Neural cell (in vitro differentiated cells): ENCODE results near the gene USP10.

ENCODE experiments used
- EP300 ChIP-seq: fragments of 450-650 bp; conservative IDR thresholded peaks from 2 replicates; pipeline ENCODE4 v1.6.1; 2014; ENCODE audit warnings: antibody characterized with exemption, mild to moderate bottlenecking, moderate library complexity; ENCODE audit not compliant: poor library complexity, severe bottlenecking
- EZH2 ChIP-seq: fragments of 200-600, 300-800 bp; shearing (Covaris generic), sonication (generic); IDR thresholded peaks from 2 replicates; pipeline ENCODE4 v1.6.1; 2014; ENCODE audit warnings: antibody characterized with exemption, low read length, borderline replicate concordance, mild to moderate bottlenecking; ENCODE audit not compliant: insufficient read depth, poor library complexity, severe bottlenecking
- MXI1 ChIP-seq: fragments of 450-650 bp; conservative IDR thresholded peaks from 2 replicates; pipeline ENCODE4 v1.6.1; 2014; ENCODE audit warnings: antibody characterized with exemption, mild to moderate bottlenecking; ENCODE audit not compliant: poor library complexity, severe bottlenecking
- POLR2AphosphoS5 ChIP-seq: IDR thresholded peaks from 2 replicates; pipeline ENCODE4 v1.6.1; 2012
- RAD21 ChIP-seq: fragments of 450-650 bp; conservative IDR thresholded peaks from 2 replicates; pipeline ENCODE4 v1.6.1; 2014; ENCODE audit warnings: antibody characterized with exemption, mild to moderate bottlenecking, moderate library complexity
- REST ChIP-seq: IDR thresholded peaks from 2 replicates; pipeline ENCODE4 v1.6.1; 2012; ENCODE audit warnings: borderline replicate concordance
- SMC3 ChIP-seq: fragments of 450-650 bp; conservative IDR thresholded peaks from 2 replicates; pipeline ENCODE4 v1.6.1; 2014; ENCODE audit warnings: antibody characterized with exemption, mild to moderate bottlenecking, moderate library complexity; ENCODE audit not compliant: poor library complexity
- TAF1 ChIP-seq: IDR thresholded peaks from 2 replicates; pipeline ENCODE4 v1.6.1; 2012; ENCODE audit warnings: low read depth
- TF ChIP-seq, protein P1 (sequence below): fragments of 450-650 bp; IDR thresholded peaks from 2 replicates; pipeline ENCODE4 v1.5.1; 2014; ENCODE audit warnings: antibody characterized with exemption, mild to moderate bottlenecking, moderate library complexity; ENCODE audit not compliant: poor library complexity, severe bottlenecking

GRCh38 chr16:84816023-84816422 lies 116.2 kb downstream of the USP10 start:
- TF ChIP-seq, protein P1, sequence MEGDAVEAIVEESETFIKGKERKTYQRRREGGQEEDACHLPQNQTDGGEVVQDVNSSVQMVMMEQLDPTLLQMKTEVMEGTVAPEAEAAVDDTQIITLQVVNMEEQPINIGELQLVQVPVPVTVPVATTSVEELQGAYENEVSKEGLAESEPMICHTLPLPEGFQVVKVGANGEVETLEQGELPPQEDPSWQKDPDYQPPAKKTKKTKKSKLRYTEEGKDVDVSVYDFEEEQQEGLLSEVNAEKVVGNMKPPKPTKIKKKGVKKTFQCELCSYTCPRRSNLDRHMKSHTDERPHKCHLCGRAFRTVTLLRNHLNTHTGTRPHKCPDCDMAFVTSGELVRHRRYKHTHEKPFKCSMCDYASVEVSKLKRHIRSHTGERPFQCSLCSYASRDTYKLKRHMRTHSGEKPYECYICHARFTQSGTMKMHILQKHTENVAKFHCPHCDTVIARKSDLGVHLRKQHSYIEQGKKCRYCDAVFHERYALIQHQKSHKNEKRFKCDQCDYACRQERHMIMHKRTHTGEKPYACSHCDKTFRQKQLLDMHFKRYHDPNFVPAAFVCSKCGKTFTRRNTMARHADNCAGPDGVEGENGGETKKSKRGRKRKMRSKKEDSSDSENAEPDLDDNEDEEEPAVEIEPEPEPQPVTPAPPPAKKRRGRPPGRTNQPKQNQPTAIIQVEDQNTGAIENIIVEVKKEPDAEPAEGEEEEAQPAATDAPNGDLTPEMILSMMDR = no peak
- TF ChIP-seq TAF1 (no peak), SMC3 (no peak), EZH2 (no peak), MXI1 (no peak), POLR2AphosphoS5 (no peak), EP300 (no peak), REST (no peak), RAD21 (no peak)
